SU-DHL-6 (cell line): ENCODE measurements around the gene ASB2.
A peak's percentile ranks its signal among the peaks of the same experiment; 100 is the strongest.

Experiments
- H2AFZ ChIP-seq: fragments of 200-600 bp; sonication (generic); 2 replicates; pipeline ENCODE4 v1.6.1; 2014; ENCODE audit warnings: low read depth, mild to moderate bottlenecking, moderate library complexity, mixed read lengths, antibody characterized with exemption, low read length; ENCODE audit not compliant: severe bottlenecking
- H3F3A ChIP-seq: fragments of 200-600 bp; shearing (Covaris generic); 2 replicates; pipeline ENCODE4 v1.6.0; 2016; ENCODE audit warnings: antibody characterized with exemption, mild to moderate bottlenecking; ENCODE audit not compliant: insufficient read depth
- H3K27ac ChIP-seq: fragments of 200-600 bp; sonication (generic); 2 replicates; pipeline ENCODE4 v1.5.1; 2016; ENCODE audit warnings: low read depth, mild to moderate bottlenecking, low read length, moderate library complexity, mixed read lengths
- H3K27me3 ChIP-seq: fragments of 200-600 bp; sonication (generic), shearing (Covaris generic); 2 replicates; pipeline ENCODE4 v1.6.0; 2014; ENCODE audit warnings: mild to moderate bottlenecking, low read length
- H3K36me3 ChIP-seq: fragments of 200-600 bp; sonication (generic); 2 replicates; pipeline ENCODE4 v1.6.1; 2014; ENCODE audit warnings: mild to moderate bottlenecking, low read length, mixed read lengths
- H3K4me2 ChIP-seq: fragments of 300-600, 200-600 bp; shearing (Covaris generic), sonication (generic); 2 replicates; pipeline ENCODE4 v1.6.0; 2014; ENCODE audit warnings: low read length, low read depth, mild to moderate bottlenecking; ENCODE audit not compliant: poor library complexity, severe bottlenecking
- H3K4me3 ChIP-seq: fragments of 200-600 bp; sonication (generic); 2 replicates; pipeline ENCODE4 v1.5.1; 2014; ENCODE audit warnings: antibody characterized with exemption, low read length, mild to moderate bottlenecking, mixed read lengths; ENCODE audit not compliant: insufficient read depth, poor library complexity, severe bottlenecking
- H3K79me2 ChIP-seq: fragments of 200-600 bp; sonication (generic); 2 replicates; pipeline ENCODE4 v1.6.1; 2014; ENCODE audit warnings: mild to moderate bottlenecking, low read length, moderate library complexity; ENCODE audit not compliant: insufficient read depth
- H3K9ac ChIP-seq: fragments of 200-600 bp; sonication (generic); 2 replicates; pipeline ENCODE4 v1.7.0; 2014; ENCODE audit warnings: mild to moderate bottlenecking, low read length
- H3K9me2 ChIP-seq: fragments of 200-600 bp; sonication (generic); replicated peaks from 2 replicates; pipeline ENCODE4 v1.6.1; 2014; ENCODE audit warnings: low read length; ENCODE audit not compliant: insufficient read depth
- H3K9me3 ChIP-seq: fragments of 200-600 bp; sonication (generic); 2 replicates; pipeline ENCODE4 v1.6.1; 2014; ENCODE audit warnings: low read length, mixed read lengths; ENCODE audit not compliant: insufficient read depth
- H4K20me1 ChIP-seq: fragments of 200-600 bp; sonication (generic); 2 replicates; pipeline ENCODE4 v1.6.1; 2014; ENCODE audit warnings: low read depth, mild to moderate bottlenecking, antibody characterized with exemption, low read length, moderate library complexity, mixed read lengths
- EZH2phosphoT487 ChIP-seq: fragments of 200-600 bp; sonication (generic), shearing (Covaris generic); conservative IDR thresholded peaks from 2 replicates; pipeline ENCODE4 v1.6.1; 2018; ENCODE audit warnings: mild to moderate bottlenecking, antibody characterized with exemption, low read length, moderate library complexity, mixed read lengths
- TF ChIP-seq, protein P1 (sequence below): fragments of 200-600 bp; sonication (generic); IDR thresholded peaks from one replicate; pipeline ENCODE4 v1.5.1; 2017; ENCODE audit warnings: antibody characterized with exemption, mild to moderate bottlenecking, low read length, moderate library complexity; ENCODE audit not compliant: insufficient read depth, poor library complexity, severe bottlenecking

ASB2 gene

DNA sequence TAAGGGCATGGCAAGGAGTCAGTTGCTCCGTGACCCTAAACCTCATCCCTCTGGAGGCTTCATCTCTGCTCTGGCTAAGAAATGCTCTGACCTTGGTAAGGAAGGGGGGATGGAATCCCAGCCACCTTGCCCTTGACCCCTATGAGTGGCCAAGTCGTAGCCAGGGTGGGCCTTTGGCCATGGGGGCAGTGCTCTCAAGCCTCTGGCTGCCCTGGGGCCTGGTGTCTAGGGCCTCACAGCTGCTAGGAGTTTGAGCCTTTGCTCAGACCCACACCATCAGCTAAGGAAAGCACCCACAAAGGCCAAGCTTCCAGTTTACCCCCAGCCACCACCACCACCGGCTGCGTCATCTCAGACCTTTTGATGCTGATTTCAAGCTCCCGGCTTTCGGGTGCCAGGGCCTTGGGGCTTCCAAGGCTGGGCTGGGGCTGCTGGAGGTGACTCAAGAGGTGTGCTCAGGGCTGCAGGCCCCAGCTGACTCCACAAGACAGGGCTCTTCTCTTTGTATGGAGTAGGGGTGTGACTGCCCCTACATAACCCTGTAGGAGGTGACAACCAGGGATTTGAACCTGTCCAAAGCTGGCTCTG is 3.7 kb downstream of the ASB2 start:
- Histone ChIP-seq H3K4me2 (peak overlapping the region; percentile 75), H4K20me1 (no peaks in the 10 kb centered on the region), H3K27me3 (no peaks in the 10 kb centered on the region), H2AFZ (no peak overlapping the region), H3K27ac (peak overlapping the region; percentile 99), H3K9me2 (no peaks in the 10 kb centered on the region), H3K4me3 (no peak overlapping the region), H3K9ac (peak overlapping the region; percentile 66), H3F3A (peaks cover 63% of the 10 kb centered on the region), H3K9me3 (peaks cover 5% of the 10 kb centered on the region; the same call in 1 of the 2 replicates), H3K79me2 (peaks cover 8% of the 10 kb centered on the region), H3K36me3 (peaks cover 2% of the 10 kb centered on the region; the same call in 1 of the 2 replicates)
- TF ChIP-seq, protein P1, sequence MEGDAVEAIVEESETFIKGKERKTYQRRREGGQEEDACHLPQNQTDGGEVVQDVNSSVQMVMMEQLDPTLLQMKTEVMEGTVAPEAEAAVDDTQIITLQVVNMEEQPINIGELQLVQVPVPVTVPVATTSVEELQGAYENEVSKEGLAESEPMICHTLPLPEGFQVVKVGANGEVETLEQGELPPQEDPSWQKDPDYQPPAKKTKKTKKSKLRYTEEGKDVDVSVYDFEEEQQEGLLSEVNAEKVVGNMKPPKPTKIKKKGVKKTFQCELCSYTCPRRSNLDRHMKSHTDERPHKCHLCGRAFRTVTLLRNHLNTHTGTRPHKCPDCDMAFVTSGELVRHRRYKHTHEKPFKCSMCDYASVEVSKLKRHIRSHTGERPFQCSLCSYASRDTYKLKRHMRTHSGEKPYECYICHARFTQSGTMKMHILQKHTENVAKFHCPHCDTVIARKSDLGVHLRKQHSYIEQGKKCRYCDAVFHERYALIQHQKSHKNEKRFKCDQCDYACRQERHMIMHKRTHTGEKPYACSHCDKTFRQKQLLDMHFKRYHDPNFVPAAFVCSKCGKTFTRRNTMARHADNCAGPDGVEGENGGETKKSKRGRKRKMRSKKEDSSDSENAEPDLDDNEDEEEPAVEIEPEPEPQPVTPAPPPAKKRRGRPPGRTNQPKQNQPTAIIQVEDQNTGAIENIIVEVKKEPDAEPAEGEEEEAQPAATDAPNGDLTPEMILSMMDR, result no peak
- no peak for TF ChIP-seq EZH2phosphoT487

- Histone ChIP-seq H3K27me3 (no peaks in the 10 kb centered on the region), H3K9ac (peak overlapping the region; percentile 60), H3K79me2 (peaks cover 8% of the 10 kb centered on the region), H3K9me3 (no peaks in the 10 kb centered on the region), H2AFZ (no peak overlapping the region), H3K9me2 (no peaks in the 10 kb centered on the region), H3K36me3 (no peaks in the 10 kb centered on the region), H4K20me1 (no peaks in the 10 kb centered on the region), H3K27ac (peak overlapping the region; percentile 99), H3F3A (peaks cover 54% of the 10 kb centered on the region), H3K4me3 (peak overlapping the region; percentile 24), H3K4me2 (peak overlapping the region; percentile 75)
- TF ChIP-seq EZH2phosphoT487, result no peak
- TF ChIP-seq, protein P1, result no peak
Measured at GRCh38 chr14:93971635-93972027, 4.7 kb downstream of the ASB2 start.

DNA sequence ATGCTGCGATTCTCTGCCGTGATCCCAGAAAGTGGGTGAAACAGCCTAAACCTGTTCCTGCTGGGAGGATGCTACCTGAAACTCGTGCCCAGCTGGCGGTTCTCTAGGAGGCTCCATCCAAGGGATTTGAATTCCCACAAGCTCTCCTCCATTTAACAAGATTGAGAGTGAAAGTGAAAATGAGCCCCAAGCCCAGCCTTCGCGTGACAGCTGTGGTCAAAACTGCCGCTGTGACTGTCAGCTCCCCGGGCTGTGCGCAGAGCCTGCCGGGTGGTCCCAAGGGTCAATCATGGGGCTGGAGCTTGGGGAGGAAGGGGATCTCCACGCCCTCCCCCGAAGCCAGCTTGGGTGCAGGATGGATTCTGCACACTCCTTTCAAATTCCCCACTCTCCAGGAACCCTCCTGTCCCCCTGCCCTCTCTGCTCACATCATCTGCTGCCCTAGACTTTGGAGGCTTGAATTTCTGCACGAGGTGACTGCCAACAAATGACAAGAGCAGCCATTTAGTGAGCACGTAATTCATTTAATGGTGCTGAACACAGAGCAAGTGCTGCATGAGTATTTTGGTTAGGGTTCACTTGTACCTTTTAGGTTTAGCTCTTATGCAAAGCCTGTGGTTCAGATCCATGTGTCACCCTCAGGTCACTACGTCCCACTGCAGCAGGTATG is 5.3 kb downstream of the ASB2 start:
- Histone ChIP-seq H3K9me2 (no peaks in the 10 kb centered on the region), H3K4me2 (peak overlapping the region; percentile 75), H3F3A (peaks cover 53% of the 10 kb centered on the region), H3K79me2 (peaks cover 8% of the 10 kb centered on the region), H3K9ac (peak overlapping the region; percentile 60), H3K27ac (peak overlapping the region; percentile 99), H2AFZ (no peak overlapping the region), H3K27me3 (no peaks in the 10 kb centered on the region), H3K36me3 (no peaks in the 10 kb centered on the region), H3K9me3 (no peaks in the 10 kb centered on the region), H3K4me3 (peak overlapping the region; percentile 24), H4K20me1 (no peaks in the 10 kb centered on the region)
- TF ChIP-seq, protein P1, result no peak
- no peak for TF ChIP-seq EZH2phosphoT487
